NCI-H510A treated with DMSO at 0.1 percent for 48 hours (cell line): ENCODE results near the gene MICB.
"Not testable (repeated sequence)": the region's sequence is repeated elsewhere in the genome, so short reads cannot be mapped to it uniquely, and the experiment has no call there.

Experiments
- DNase-seq: peaks from one replicate; lab custom pipeline; 2025; lab: John Stamatoyannopoulos, UW

MICB gene

DNA sequence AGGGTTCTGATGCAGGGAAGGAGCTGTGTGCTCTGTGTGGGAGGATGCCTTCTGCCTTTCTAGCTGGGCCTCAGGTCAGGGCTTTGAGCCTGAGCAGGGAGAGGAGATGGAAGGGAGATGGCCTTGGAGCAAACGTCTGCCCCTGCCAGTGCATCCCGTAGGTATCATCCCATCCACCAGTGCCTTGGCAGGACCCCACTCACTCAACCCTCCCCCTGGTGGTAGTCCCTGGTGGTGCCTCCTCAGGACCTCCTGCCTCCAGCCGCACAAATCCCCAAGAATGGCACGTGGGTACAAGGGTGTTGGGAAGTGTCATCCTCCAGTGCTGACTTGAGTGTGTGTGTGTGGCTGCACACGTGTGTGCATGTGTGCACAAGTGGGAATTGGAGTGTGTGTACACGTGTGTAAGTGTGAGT, 23.1 kb upstream of the MICB start:
- no peak for DNase-seq

DNA sequence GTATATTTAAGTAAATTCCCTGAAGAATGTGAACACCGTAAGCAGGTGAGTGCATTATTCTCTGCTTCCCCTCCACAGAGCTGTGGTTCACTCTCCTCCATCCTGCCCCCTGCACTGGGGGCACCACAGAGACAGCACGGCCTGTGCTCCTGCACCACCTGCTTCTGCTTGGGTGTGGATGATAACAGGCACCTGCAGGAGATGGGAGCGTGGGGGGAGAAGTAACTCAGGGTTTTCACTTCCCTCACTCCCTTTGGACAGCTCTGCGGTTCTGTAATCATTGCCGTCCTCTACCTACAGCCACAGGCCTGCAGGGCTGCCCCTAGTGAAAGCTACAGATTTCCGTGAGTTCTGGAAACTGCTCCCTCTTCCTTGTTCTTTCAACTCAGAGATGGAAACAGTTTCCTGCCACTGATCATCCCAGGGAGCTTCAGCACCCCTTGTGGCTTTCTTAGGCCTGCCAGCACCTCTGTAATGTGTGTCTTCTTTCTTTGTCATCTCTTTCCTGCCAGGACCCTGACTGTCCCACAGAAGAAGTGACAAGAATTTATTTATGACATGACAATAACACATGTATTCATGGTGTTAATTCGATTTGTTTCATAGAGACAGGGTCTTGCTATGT, 21.3 kb upstream of the MICB start:
- no peak for DNase-seq

DNA sequence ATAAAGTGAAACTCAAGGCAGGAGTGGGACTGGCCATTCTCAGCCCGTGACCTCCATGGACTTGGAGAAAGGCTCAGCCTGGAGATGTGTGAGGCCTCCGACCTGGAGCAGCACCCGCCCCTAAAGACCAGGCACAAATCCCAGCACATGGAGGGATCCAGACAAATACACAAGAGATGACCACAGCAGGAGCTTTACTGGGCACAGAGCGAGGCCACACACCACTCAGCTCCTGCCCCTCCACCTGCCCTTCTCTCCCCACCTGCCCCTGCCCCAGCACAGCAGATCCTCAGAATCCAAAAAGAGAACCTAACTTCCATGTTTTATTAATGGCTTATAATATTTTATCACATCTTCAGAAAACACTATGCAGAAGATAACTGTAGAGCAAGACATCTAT, 20.4 kb upstream of the MICB start:
- DNase-seq, result no peak

DNA sequence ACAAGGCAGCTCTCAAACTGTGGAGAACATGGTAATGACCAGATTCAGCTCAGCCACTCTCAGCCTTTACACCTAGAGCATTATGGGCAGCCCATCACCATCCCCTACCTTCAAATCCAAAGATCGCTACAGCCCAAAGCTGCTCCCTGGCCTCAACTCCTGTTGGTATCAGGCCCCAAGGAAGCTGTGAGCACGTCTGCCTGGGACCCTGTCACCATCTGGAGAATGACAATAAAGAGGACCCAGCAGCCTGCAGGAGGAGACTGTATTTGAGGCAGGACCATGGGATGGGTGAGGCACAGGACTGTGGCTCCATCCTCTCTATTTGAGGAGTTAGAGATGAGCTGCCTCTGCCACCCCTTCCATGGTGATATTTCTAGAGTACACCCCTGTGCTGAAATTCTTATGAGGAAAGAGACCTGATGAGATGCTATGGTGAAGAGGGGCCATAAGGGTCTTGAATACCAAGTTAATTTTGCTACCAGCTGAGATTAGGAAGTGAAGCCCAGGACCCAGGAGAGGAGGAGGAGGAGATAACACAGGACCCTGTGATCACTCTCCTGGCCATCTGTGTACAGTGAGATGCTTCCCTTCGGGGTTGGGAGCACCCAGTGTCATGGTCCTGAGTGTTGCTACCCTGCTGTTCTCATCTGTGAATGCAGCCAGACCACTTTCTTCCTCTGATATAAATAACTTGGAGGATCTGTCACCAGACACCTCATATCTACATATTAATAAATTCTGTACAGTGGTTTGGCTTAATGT, 19.6 kb upstream of the MICB start:
- no peak for DNase-seq

DNA sequence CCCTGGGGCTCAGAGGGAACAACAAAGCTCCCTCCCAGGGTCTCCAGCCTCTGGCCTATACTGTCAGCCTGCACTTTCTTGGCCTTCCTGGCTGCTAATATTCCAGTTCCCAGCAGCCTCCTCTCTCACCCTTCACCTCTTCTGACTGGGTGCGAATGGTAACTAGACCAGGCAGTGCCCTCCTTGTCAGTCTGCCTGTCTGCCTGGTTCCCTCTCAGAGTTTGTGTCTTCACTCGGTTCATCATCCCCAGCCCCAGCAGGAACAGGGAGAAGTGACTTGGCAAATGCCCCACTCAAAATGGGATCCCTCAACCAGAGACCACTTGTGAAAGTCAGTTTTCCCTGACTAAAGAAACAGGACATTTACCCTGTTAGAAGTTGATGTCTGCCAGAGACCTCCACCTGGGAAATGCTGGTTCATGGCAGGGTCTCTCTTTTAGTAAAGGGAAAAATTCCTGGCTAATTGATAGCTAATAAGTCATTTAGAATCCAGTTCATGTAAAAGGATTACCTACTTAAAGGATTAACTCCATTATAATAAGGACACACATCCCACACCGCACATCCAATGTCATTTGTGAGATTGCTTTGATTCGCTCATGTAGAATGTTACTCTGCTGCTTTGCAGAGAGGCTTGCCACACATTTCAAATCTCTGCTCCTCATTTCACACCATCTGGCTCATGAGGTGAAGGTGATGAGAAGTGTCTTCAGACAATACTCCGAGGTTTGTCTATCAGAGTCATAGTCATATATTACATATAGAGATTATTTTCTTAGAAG, 18.6 kb upstream of the MICB start:
- DNase-seq, result no peak

DNA sequence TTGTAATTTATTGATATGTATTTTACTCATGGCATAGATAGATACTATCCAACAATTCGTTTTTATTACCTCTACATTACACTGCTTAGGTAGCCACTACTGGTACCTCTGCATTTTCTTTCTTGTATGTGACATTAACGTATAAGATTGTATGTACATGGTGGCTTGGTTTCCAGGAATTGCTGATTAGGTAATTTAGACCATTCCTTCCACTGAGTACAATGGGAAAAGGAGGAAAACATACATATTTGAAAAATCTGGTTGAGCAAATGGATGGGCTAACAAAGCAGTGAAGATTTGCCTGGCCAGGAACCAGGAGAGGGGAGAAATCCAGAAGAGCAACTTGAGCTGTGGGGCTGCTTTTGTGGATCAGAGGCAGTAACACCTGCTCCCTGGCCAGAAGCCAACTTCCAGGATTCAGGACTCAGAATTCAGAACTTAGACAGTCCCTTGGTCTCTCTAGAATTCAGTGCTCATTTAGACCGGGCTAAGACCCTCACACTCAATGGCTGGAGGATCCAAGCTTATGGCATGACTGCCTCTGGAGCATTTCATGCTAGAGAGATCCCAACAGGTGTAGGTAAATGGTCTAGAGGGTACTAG, 17.9 kb upstream of the MICB start:
- no peak for DNase-seq

DNA sequence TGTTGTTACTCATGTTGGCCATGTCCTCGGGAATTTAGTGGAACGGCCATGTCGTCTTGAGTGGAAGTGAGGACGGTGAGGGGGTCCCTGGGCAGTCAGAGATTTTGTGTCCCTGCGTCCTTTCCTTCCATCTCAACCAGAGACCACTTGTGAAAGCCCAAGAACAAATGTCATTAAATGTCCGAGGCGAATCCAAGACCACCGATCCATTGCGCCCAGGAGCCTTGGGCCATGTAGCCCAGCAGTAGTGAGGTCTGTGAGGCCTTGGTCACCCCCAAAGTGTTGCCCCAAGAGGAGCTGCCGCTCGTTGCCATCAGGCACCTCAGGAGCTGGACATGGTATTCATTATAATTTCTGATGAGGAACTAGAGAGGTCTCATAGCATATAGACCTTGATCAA, 17.4 kb upstream of the MICB start:
- no peak for DNase-seq

DNA sequence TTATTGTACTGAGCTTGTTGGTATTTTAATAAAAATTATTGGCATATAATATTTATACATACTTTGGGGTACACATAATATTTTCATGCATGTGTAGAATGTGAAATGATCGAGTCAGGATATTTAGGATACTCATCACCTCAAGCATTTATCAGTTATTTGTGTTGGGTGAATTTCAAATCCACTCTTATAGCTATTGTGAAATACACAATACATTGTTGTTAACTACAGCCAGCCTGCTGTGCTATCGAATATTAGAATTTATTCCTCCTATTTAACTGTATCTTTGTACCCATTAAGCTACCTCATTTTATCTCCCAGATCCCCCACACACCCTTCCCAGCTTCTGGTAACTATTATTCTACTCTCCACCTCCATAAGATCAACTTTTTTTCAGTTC, 14.6 kb upstream of the MICB start:
- DNase-seq, result no peak

DNA sequence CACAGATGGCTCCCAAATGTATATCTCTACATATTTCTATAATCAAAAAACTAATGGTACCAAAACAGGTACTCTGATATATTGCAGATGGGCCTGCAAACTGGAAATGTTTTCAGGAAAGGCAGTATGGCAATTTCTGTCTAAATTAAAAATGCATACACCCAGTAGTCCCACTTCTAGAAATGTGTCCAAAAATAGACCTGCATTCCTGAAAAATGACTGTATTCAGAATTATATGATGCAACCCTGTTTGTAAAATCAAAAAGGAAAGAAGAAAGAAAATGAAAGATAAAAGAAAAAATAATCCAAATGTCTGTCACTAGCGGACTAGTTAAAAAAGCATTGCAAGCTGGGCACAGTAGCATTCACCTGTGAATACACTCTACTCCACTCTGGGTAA, 12.9 kb upstream of the MICB start:
- no peak for DNase-seq

DNA sequence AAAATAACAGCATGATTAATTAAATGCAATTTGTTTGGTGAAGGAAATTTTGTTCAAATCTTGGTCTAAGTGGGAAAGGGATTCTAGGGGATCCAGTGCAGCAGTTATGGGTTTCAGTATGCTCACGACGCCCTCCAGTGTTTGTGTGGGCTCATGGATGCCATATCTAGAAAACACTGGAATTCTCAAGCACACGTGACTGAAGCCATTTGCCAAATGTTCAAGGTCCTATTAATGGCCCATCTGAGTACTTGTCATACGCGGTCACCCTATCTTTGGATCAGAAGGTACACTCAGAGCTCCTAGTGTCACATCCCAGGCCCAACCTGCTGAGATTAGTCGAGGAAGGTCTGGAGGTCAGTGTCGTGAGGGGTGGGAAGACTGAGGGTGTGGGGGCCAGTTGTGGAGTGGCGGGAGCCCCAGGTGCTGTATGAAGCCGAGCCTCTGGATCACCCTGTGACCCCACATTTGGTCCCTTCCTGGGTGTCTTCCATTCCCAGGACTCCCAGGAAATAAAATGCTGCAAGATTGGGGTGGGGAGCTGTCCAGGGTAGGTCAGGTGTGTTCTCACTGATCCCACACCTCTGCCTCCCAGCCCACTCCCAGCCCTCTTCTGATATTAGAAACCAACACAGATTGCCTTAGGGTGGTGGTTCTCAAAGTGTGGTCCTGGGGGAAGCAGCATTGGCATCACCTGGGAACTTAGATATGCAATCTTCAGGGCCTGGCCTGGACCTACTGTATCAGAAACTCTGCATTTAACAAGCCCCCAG, 11.7 kb upstream of the MICB start:
- DNase-seq, result not testable (repeated sequence)

DNA sequence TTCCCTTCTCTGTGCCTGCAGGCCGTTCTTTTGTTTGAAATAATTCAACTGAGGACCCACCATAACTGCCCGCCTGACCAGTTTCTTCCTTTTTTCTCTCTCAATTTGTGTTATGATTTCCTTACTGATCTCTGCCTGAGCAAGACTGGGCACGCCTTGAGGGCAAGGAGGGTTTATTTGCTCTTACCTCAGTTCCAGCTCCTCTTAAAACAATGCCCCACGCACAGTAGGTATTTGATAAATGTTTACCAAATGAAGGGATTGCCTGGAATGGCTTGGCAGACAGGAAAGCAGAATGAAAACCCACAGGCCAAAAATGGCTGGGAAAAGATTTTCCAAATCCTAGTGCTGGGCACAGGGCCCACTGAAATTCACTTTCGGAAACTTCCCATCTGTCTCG, 10.3 kb upstream of the MICB start:
- DNase-seq, result not testable (repeated sequence)

DNA sequence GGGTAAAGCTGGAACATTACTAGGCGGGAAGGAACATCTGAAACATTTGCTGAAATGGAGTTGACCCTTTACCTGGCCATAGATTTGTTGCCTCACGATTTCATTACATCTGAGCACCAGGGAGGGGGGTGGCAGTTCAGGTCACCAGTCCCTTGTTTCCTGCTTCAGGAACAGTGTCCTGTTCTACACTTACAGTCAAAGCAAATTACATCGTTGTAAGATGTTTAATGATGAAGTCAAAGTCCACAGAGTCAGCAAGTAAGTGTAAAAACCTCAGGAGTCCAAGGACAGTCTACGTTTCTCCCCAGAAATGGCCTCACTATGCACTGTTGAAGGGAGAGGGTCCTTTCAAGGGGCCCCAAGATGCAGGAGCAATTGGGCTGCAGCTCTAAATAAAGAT, 8.9 kb upstream of the MICB start:
- DNase-seq, result no peak

DNA sequence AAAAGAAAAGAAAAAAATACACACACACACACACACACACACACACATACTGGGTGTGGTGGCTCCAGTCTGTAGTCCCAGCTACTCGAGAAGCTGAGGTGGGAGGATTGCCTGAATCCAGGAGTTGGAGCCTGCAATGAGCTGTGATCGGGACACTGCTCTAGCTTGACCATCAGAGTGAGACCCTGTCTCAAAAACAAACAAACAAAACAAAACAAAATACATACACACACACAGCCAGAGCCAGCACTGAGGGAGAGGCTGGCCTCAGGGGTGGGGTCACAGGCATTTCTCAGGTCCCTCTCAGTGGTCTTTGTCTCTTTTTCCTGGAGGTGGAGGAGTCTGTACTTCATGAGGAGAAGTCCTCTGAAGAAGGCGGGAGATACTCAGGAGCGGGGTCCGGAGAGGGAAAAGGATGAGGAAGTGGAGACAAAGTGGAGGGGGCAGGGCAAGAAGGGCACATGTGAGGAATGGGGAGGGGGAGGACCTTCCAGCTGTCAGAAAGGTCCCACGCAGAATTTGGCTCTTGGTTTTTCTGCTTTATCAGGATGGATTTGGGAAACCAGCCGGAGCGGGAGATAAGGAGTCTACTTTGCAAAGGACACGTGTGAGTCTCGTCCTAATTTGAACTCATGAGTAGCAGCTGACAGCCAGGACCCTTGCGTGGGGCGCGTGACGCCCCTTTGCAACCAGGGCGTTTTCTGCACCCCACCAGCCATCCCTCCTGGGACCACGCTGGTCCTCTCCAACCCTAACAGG, 7.7 kb upstream of the MICB start:
- DNase-seq, result no peak

DNA sequence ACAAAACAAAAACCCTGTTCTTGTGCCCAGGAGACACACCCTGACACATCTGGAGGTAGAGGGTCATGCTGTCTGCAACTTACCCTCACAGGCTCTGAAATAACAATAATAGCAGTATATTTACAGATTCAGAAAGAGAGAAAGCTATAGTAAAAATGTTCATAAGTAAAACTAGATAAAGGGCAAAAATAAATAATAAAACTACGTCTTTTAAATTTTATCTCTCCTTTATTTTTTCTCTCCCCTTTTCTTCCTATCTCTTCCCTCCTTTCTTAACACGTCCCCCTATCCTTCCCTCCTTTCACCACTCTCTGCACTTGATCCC, 4.4 kb upstream of the MICB start:
- not testable (repeated sequence) for DNase-seq

DNA sequence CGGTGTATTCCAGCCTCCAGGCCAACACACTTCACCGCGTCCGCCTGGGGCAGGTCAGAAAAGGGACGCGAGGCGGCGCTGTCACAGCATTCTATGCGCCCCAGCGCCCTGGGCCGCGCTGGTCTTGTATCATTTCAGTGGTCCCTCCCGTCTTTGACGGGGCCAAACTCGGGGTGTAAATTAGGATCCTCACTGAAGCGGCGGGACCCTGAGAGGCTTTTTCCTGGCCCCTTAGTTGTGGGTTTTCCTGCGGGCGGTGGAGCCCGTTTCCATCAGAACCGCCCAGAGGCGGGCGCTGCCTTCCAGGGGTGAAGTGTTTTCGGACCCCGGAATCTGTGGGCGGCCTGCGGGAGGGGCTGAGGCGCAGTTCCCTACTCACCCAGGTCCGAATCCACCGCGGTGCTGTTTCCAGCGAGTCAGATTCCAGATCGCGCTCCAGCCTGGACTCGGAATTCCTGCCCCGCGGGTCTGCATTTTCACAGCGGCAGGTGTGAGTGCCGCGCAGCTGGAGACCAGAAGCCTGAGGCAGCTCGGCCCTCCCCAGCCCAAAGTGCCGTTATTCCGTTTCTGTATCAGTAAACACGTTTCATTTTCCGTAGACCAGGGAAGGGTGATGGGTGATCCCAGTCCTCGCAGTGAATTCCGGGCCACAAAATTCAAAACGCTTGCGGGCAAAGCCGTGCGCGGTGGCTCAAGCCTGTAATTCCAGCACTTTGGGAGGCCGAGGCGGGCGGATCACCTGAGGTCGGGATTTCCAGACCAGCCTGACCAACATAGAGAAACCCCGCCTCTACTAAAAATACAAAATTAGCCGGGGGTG, 3.9 kb upstream of the MICB start:
- DNase-seq, result peak; percentile 74

DNA sequence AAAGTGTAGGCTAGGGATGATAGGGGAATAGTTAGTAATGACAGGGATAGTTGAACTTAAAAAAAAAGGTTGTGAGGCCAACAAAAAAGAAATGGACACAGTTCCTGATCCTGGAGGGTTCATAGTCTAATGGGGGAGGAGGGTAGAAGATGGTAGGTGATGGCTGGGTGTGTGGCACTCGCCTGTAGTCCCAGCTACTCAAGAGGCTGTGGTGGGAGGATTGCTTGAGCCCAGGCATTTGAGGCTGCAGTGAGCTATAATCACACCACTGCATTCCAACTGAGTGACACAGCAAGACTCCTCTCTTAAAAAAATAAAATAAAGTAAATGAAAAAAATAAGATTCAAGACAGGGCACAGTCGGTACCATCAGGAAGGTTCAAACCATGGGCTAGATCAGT, 2.4 kb upstream of the MICB start:
- no peak for DNase-seq

DNA sequence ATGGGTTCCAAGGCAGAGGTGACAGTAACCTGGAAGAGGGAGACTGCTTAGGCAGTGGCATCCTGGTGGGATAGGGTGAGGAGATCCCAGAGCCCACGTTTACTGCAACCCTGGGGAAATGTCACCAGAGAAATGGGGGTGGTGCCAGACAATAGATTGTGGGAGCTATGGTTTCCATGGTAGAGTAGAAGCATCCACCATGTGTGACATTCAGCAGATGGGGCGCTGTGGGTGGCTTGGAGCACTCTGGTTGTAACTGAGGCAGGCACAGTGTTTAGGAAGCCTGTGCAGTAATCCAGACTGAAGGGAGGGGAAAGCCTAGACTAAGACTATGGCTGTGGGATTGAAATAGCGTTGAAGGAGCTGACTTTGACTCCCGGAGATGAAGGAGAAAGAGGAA, 1.1 kb upstream of the MICB start:
- not testable (repeated sequence) for DNase-seq

DNA sequence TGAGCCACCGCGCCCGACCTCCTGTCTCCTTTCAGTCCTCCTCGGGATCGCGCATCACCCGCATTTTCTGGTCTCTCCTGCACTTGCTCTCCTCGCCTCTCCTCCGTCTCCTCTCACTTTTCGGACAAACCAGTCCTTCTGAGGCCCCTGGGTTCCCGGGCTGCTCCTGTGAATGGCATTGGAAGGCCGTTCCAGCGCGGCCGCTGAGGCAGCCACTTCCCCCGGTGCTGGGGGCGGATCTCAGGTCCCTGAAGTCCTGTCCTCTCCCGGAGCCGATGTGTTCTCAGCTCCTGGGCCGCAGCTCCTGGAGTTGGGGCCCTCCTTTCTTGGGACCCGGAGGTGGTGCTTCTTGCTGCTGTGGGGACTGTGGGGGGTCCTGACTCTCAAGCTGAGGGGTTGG, 803 bp downstream of the MICB start:
- DNase-seq, result no peak

DNA sequence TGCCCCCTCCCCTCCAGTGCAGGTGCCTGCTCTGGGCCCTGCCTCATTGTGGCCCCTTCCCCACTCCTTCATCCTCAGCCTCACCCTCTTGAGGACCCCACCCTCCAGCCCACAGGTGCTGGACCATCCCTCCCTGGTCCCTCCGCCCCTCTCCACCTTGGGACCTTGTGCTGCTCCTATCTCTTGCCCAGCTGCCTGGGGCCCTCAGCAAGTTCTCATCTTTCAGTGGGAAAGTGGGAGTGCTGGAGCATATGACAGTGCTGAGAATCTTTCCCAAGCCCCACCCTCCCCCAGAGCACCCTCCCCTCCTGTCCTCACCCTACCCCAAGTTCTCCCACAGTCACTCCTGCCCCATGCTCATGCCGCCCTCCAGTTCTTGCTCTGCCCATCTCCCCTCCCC, 1.7 kb downstream of the MICB start:
- DNase-seq, result not testable (repeated sequence)

DNA sequence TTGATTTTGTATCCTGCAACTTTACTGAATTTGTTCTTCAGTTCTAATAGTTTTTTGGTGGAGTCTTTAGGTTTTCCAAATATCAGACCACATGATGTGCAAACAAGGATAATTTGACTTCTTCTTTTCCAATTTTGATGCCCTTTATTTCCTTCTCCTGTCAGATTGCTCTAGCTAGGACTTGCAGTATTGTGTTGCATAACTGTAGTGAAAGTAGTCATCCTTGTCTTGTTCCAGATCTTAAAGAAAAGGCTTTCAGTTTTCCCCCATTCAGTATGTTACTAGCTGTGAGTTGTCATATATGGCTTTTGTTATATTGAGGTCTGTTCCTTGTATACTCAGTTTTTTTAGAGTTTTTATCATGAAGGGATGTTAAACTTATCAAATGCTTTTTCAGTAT, 4.6 kb downstream of the MICB start:
- DNase-seq, result no peak
